OCI-LY3 (cell line): Measurements from ENCODE around the gene LAMA3.

Experiments
- H2AFZ ChIP-seq: fragments of 200-600, 300-600 bp; shearing (Covaris generic); 2 replicates; pipeline ENCODE4 v1.6.0; 2014; ENCODE audit warnings: antibody characterized with exemption, low read depth, low read length
- H3K27ac ChIP-seq: fragments of 200-600, 300-600 bp; sonication (generic); 2 replicates; pipeline ENCODE4 v1.5.1; 2014; ENCODE audit warnings: mild to moderate bottlenecking, low read length, moderate library complexity, mixed read lengths
- H3K27me3 ChIP-seq: fragments of 200-600, 300-600 bp; sonication (generic); 2 replicates; pipeline ENCODE4 v1.6.1; 2014; ENCODE audit warnings: low read depth, low read length, mixed read lengths
- H3K36me3 ChIP-seq: fragments of 200-600, 300-600 bp; sonication (generic); replicated peaks from 2 replicates; pipeline ENCODE3; 2014; ENCODE audit warnings: low read depth, low read length, mixed read lengths
- H3K4me1 ChIP-seq: fragments of 300-600, 200-600 bp; sonication (generic); 2 replicates; pipeline ENCODE4 v1.6.1; 2014; ENCODE audit warnings: low read length, mixed read lengths
- H3K4me2 ChIP-seq: fragments of 200-600, 300-600 bp; sonication (generic); 2 replicates; pipeline ENCODE4 v1.6.1; 2014; ENCODE audit warnings: low read length, mixed read lengths
- H3K4me3 ChIP-seq: fragments of 300-600, 200-600 bp; sonication (generic); 2 replicates; pipeline ENCODE4 v1.5.1; 2014; ENCODE audit warnings: antibody characterized with exemption, mild to moderate bottlenecking, low read length, moderate library complexity
- H3K79me2 ChIP-seq: fragments of 300-600, 200-600 bp; shearing (Covaris generic); 2 replicates; pipeline ENCODE4 v1.6.1; 2014; ENCODE audit warnings: mild to moderate bottlenecking, low read length, mixed read lengths
- H3K9ac ChIP-seq: fragments of 300-600, 200-600 bp; shearing (Covaris generic); 2 replicates; pipeline ENCODE4 v1.6.0; 2014; ENCODE audit warnings: mild to moderate bottlenecking, low read length, moderate library complexity
- H3K9me3 ChIP-seq: fragments of 200-600, 300-600 bp; shearing (Covaris generic); 2 replicates; pipeline ENCODE4 v1.6.1; 2014; ENCODE audit warnings: low read length, mixed read lengths; ENCODE audit not compliant: insufficient read depth
- H4K20me1 ChIP-seq: fragments of 200-600, 300-600 bp; sonication (generic); 2 replicates; pipeline ENCODE4 v1.6.1; 2016; ENCODE audit warnings: low read length, mixed read lengths; ENCODE audit not compliant: insufficient read depth
- CTCF ChIP-seq: fragments of 200-600, 300-600 bp; sonication (generic); IDR thresholded peaks from 2 replicates; pipeline ENCODE4 v1.5.1; 2014; ENCODE audit warnings: antibody characterized with exemption, low read length, low read depth
- EZH2phosphoT487 ChIP-seq: fragments of 200-600 bp; shearing (Covaris generic); IDR thresholded peaks from 2 replicates; pipeline ENCODE4 v1.6.1; 2018; ENCODE audit warnings: antibody characterized with exemption, mixed run types, low read depth

LAMA3 gene

DNA sequence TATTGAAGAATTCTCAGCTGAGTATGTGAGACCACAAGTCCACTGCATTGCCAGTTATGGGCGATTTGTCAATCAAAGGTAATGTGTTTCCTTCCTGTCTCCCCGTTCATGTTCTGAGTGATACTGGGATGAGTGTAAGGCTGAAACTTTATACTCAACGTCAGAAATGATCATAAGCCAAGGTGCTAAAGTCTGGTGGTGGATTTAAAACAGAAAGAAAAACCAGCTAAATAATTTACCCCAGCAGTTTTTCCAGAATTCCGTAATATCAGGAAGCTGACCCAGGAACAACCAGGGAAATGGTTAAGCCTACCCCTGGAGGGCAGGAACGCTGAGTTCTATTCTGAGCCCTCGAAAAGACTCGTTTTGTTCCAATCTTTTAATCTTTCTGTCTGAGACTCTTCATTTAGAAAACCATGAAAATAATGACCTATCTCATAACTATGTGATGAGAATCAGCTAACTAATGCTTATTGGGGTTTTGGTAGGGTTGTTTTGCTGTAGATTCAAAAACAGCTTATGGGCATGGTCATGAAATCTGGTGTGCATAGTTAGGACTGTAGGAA is 149.6 kb downstream of the LAMA3 start:
- H3K9me3 ChIP-seq = no peaks in the 10 kb centered on the region
- no peak overlapping the region for H3K4me3 ChIP-seq
- H3K27ac ChIP-seq = no peak overlapping the region
- H3K79me2 ChIP-seq = no peaks in the 10 kb centered on the region
- no peak overlapping the region for H2AFZ ChIP-seq
- TF ChIP-seq EZH2phosphoT487 (no peak), CTCF (no peak)
- no peak overlapping the region for H3K9ac ChIP-seq
- no peaks in the 10 kb centered on the region for H3K36me3 ChIP-seq
- H4K20me1 ChIP-seq = no peaks in the 10 kb centered on the region
- no peaks in the 10 kb centered on the region for H3K27me3 ChIP-seq
- H3K4me1 ChIP-seq = peaks cover 3% of the 10 kb centered on the region; the same call in 1 of the 2 replicates
- H3K4me2 ChIP-seq = no peak overlapping the region

GRCh38 chr18:23842305-23842704 is 153.1 kb downstream of the LAMA3 start:
- TF ChIP-seq EZH2phosphoT487 (no peak), CTCF (no peak)
- Histone ChIP-seq H3K4me2 (no peak overlapping the region), H3K9ac (no peak overlapping the region), H2AFZ (no peak overlapping the region), H3K36me3 (no peaks in the 10 kb centered on the region), H3K79me2 (no peaks in the 10 kb centered on the region), H3K9me3 (no peaks in the 10 kb centered on the region), H4K20me1 (no peaks in the 10 kb centered on the region), H3K27me3 (no peaks in the 10 kb centered on the region), H3K27ac (no peak overlapping the region), H3K4me1 (peaks cover 3% of the 10 kb centered on the region; the same call in 1 of the 2 replicates), H3K4me3 (no peak overlapping the region)

- Histone ChIP-seq H3K4me1 (no peaks in the 10 kb centered on the region), H4K20me1 (no peaks in the 10 kb centered on the region), H3K4me3 (no peak overlapping the region), H2AFZ (no peak overlapping the region), H3K9ac (no peak overlapping the region), H3K9me3 (no peaks in the 10 kb centered on the region), H3K27me3 (no peaks in the 10 kb centered on the region), H3K4me2 (no peak overlapping the region), H3K27ac (no peak overlapping the region), H3K79me2 (no peaks in the 10 kb centered on the region), H3K36me3 (no peaks in the 10 kb centered on the region)
- TF ChIP-seq CTCF = no peak
- no peak for TF ChIP-seq EZH2phosphoT487
Observed at GRCh38 chr18:23844991-23845680, 155.9 kb downstream of the LAMA3 start.

- Histone ChIP-seq H3K36me3 (no peaks in the 10 kb centered on the region), H3K79me2 (no peaks in the 10 kb centered on the region), H3K9me3 (no peaks in the 10 kb centered on the region), H3K4me3 (no peak overlapping the region), H3K4me2 (no peak overlapping the region), H4K20me1 (no peaks in the 10 kb centered on the region), H3K27me3 (no peaks in the 10 kb centered on the region), H3K27ac (no peak overlapping the region), H2AFZ (no peak overlapping the region), H3K9ac (no peak overlapping the region), H3K4me1 (no peaks in the 10 kb centered on the region)
- TF ChIP-seq EZH2phosphoT487 = no peak
- TF ChIP-seq CTCF = no peak
Observed at GRCh38 chr18:23845988-23846630, 156.9 kb downstream of the LAMA3 start.
